ENCODE data around the gene MAD2L1BP. TPM values are rescaled to one million over a fixed set of nuclear protein-coding genes. Genes with fewer than 3 reads are reported as not detected.
"Not testable (repeated sequence)": the region's sequence is repeated elsewhere in the genome, so short reads cannot be mapped to it uniquely, and the experiment has no call there.

MAD2L1BP gene, protein sequence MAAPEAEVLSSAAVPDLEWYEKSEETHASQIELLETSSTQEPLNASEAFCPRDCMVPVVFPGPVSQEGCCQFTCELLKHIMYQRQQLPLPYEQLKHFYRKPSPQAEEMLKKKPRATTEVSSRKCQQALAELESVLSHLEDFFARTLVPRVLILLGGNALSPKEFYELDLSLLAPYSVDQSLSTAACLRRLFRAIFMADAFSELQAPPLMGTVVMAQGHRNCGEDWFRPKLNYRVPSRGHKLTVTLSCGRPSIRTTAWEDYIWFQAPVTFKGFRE
- 23.6 TPM for total RNA-seq
- 10 to 100 TPM; 17.4 to 21.7 (median 19.3) TPM for polyA plus RNA-seq (ENCODE audit: insufficient read depth in 1 of 8, insufficient read length in 8 of 8, low replicate concordance in 1 of 8)
- long read RNA-seq, donor 1, partial matches to known transcripts: 0 of 4 reads
- long read RNA-seq, donor 1, other reads (novel, unspliced or antisense): 0 of 4 reads
- long read RNA-seq, donor 2, partial matches to known transcripts: 0 of 3 reads
- long read RNA-seq, donor 2, other reads (novel, unspliced or antisense): 0 of 3 reads
- long read RNA-seq, donor 3, transcript MAD2L1BP-201 (3 exons, 1,301 nt): major isoform, 12 of 12 reads
- long read RNA-seq, donor 3, partial matches to known transcripts: 0 of 12 reads
- long read RNA-seq, donor 3, other reads (novel, unspliced or antisense): 0 of 12 reads
- long read RNA-seq, donor 4, transcript MAD2L1BP-201 (3 exons, 1,301 nt): major isoform, 6 of 6 reads
- long read RNA-seq, donor 4, partial matches to known transcripts: 0 of 6 reads
- long read RNA-seq, donor 4, other reads (novel, unspliced or antisense): 0 of 6 reads
- long read RNA-seq, donor 5, transcript MAD2L1BP-201 (3 exons, 1,301 nt): major isoform, 18 of 21 reads
- long read RNA-seq, donor 5, partial matches to known transcripts: 0 of 21 reads
- long read RNA-seq, donor 5, other reads (novel, unspliced or antisense): 0 of 21 reads
- long read RNA-seq, donor 6, transcript MAD2L1BP-201 (3 exons, 1,301 nt): major isoform, 17 of 22 reads
- long read RNA-seq, donor 6, partial matches to known transcripts: 5 of 22 reads
- long read RNA-seq, donor 6, other reads (novel, unspliced or antisense): 0 of 22 reads
- long read RNA-seq, donor 7, transcript MAD2L1BP-201 (3 exons, 1,301 nt): major isoform, 8 of 9 reads
- long read RNA-seq, donor 7, partial matches to known transcripts: 0 of 9 reads
- long read RNA-seq, donor 7, other reads (novel, unspliced or antisense): 0 of 9 reads
- long read RNA-seq, donor 8, transcript MAD2L1BP-201 (3 exons, 1,301 nt): major isoform, 8 of 9 reads
- long read RNA-seq, donor 8, partial matches to known transcripts: 0 of 9 reads
- long read RNA-seq, donor 8, other reads (novel, unspliced or antisense): 0 of 9 reads
- long read RNA-seq, donor 9, transcript MAD2L1BP-201 (3 exons, 1,301 nt): major isoform, 11 of 12 reads
- long read RNA-seq, donor 9, partial matches to known transcripts: 0 of 12 reads
- long read RNA-seq, donor 9, other reads (novel, unspliced or antisense): 0 of 12 reads
- long read RNA-seq, donor 10, transcript MAD2L1BP-201 (3 exons, 1,301 nt): major isoform, 12 of 43 reads
- long read RNA-seq, donor 10, partial matches to known transcripts: 30 of 43 reads
- long read RNA-seq, donor 10, other reads (novel, unspliced or antisense): 0 of 43 reads
- long read RNA-seq, donor 11, transcript MAD2L1BP-201 (3 exons, 1,301 nt): major isoform, 8 of 8 reads
- long read RNA-seq, donor 11, partial matches to known transcripts: 0 of 8 reads
- long read RNA-seq, donor 11, other reads (novel, unspliced or antisense): 0 of 8 reads

DNA sequence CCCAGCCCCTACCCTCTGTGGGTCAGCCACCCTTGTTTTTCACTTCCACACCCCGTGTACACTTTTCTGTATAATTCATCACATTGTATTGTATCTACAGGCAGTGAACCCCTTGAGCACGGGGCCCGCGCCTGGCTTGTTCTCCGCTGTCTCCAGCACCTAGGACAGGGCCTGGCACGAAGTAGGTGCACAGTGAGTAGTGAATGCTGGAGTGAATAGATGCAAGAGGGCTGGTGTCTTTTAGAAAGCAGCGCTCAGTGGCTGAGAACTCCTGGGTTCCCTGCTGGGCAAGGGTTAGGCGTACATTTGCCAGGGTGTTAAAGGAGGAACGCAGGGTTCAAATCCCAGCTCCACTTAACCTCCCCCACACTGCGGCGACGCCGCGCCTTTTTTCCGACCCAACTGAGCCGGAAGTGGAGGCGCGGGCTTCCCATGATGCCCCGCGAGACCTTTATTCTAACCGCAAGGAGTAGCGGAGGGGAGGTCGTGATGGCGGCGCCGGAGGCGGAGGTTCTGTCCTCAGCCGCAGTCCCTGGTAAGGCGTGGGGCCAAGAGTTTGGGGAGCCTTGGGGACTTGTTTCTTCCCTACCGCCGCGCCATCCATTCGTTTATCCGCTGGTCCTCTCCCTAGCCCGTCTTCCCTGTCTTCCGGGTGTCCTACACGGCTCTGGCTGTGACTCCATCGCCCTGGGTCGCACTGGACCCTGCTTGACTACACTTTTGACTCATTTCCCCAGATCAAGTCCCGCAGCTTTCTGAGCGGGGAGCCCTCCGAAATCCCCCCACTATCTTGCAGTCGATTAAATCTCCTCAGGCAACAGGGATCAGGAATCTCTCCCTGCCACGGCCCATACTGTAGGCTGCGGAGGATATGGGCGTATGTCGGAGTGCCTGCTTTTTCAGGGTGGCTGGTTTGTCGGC is at the start of gene MAD2L1BP:
Gene MAD2L1BP, plus strand, starts transcription at position 454 of the 921 bp plus-strand sequence. Its CDS starts 36 bp downstream, at position 490.
- H3K4me3 ChIP-seq (ENCODE audit: low read length): peak within 1 kb of the TSS; percentile 86
- no peaks in the 10 kb centered on the region for H3K9me3 ChIP-seq (replicated peaks; ENCODE audit: control insufficient read depth, low read depth, low read length)
- H3K36me3 ChIP-seq (ENCODE audit: control insufficient read depth, insufficient read depth, low read length): peaks cover 22% of the 10 kb centered on the region
- DNase-seq: peak; percentile 94
- H3K27me3 ChIP-seq (ENCODE audit: control insufficient read depth, insufficient read depth, low read length): no peaks in the 10 kb centered on the region
- peak within 1 kb of the TSS; percentile 87 for H3K27ac ChIP-seq (ENCODE audit: low read length)
- 0% methylated on average over 19 of the region's 48 CpGs for WGBS (ENCODE audit: insufficient coverage)
- peaks cover 20% of the 10 kb centered on the region for H3K4me1 ChIP-seq (ENCODE audit: control insufficient read depth, insufficient read depth, low read length)

DNA sequence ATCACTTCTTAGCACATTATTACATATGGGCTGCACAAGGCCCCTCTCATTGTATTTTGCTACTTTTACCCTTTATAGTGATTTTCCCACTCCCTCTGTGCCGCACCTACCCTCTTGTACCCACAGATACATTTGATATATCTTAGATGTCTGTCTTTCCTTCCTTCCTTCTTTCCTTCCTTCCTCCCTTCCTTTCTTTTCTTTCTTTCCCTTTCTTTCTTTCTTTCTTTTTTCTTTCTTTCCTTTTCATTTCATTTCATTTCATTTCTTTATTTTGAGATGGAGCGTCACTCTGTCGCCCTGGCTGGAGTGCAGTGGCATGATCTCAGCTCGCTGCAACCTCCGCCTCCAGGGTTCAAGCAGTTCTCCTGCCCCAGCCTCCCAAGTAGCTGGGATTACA is 47.4 kb upstream of the MAD2L1BP start:
- Histone ChIP-seq H3K36me3 (ENCODE audit: control insufficient read depth, insufficient read depth, low read length) (peaks cover 45% of the 10 kb centered on the region), H3K4me1 (ENCODE audit: control insufficient read depth, insufficient read depth, low read length) (no peaks in the 10 kb centered on the region), H3K27ac (ENCODE audit: low read length) (no peak overlapping the region), H3K27me3 (ENCODE audit: control insufficient read depth, insufficient read depth, low read length) (no peaks in the 10 kb centered on the region), H3K4me3 (ENCODE audit: low read length) (no peak overlapping the region), H3K9me3 (replicated peaks; ENCODE audit: control insufficient read depth, low read depth, low read length) (no peaks in the 10 kb centered on the region)
- no peak for DNase-seq
- 97% methylated on average over 3 of the region's 5 CpGs for WGBS (ENCODE audit: insufficient coverage)

- DNase-seq; H3K27ac ChIP-seq (ENCODE audit: low read length); H3K27me3 ChIP-seq (ENCODE audit: control insufficient read depth, insufficient read depth, low read length); H3K9me3 ChIP-seq (replicated peaks; ENCODE audit: control insufficient read depth, low read depth, low read length); H3K4me1 ChIP-seq (ENCODE audit: control insufficient read depth, insufficient read depth, low read length); H3K4me3 ChIP-seq (ENCODE audit: low read length): not testable (repeated sequence)
- peaks cover 37% of the 10 kb centered on the region for H3K36me3 ChIP-seq (ENCODE audit: control insufficient read depth, insufficient read depth, low read length)
- no CpG with 5 or more reads among the region's 1 CpG for WGBS (ENCODE audit: insufficient coverage)
These were observed 46.1 kb upstream of the MAD2L1BP start for GRCh38 chr6:43589564-43589963.

GRCh38 chr6:43593938-43594337 is 41.7 kb upstream of the MAD2L1BP start:
- H3K4me3 ChIP-seq (ENCODE audit: low read length): no peak overlapping the region
- WGBS (ENCODE audit: insufficient coverage): no CpG with 5 or more reads among the region's 1 CpG
- no peaks in the 10 kb centered on the region for H3K9me3 ChIP-seq (replicated peaks; ENCODE audit: control insufficient read depth, low read depth, low read length)
- no peak for DNase-seq
- no peak overlapping the region for H3K27ac ChIP-seq (ENCODE audit: low read length)
- no peaks in the 10 kb centered on the region for H3K4me1 ChIP-seq (ENCODE audit: control insufficient read depth, insufficient read depth, low read length)
- peaks cover 12% of the 10 kb centered on the region for H3K36me3 ChIP-seq (ENCODE audit: control insufficient read depth, insufficient read depth, low read length)
- H3K27me3 ChIP-seq (ENCODE audit: control insufficient read depth, insufficient read depth, low read length): no peaks in the 10 kb centered on the region

DNA sequence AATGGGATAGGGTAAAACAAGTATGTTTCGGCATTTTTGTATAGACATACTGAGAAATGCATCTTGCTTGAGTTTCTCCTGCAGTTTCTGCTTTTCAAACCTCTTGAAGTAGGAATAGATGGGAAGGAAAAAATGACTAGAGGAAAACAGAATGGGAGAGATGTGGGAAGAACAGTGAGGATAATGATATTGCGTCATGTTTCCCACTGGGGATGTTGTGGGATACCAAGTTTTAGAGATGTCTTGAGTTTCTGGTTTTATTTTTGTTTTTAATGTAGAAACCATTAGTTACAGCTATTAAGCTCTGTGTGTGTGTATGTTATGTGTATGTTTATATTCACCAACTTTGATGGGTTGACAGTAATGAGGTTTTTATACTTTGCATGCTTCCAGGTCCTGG is 35.0 kb upstream of the MAD2L1BP start:
- Histone ChIP-seq H3K36me3 (ENCODE audit: control insufficient read depth, insufficient read depth, low read length) (peaks cover 46% of the 10 kb centered on the region), H3K4me1 (ENCODE audit: control insufficient read depth, insufficient read depth, low read length) (no peaks in the 10 kb centered on the region), H3K27me3 (ENCODE audit: control insufficient read depth, insufficient read depth, low read length) (no peaks in the 10 kb centered on the region), H3K9me3 (replicated peaks; ENCODE audit: control insufficient read depth, low read depth, low read length) (no peaks in the 10 kb centered on the region), H3K4me3 (ENCODE audit: low read length) (no peak overlapping the region), H3K27ac (ENCODE audit: low read length) (no peak overlapping the region)
- WGBS (ENCODE audit: insufficient coverage): 100% methylated on average over 2 of the region's 2 CpGs
- DNase-seq: no peak

GRCh38 chr6:43604174-43604573 is 31.5 kb upstream of the MAD2L1BP start:
- 100% methylated on average over 1 of the region's 2 CpGs for WGBS (ENCODE audit: insufficient coverage)
- no peaks in the 10 kb centered on the region for H3K9me3 ChIP-seq (replicated peaks; ENCODE audit: control insufficient read depth, low read depth, low read length)
- no peak overlapping the region for H3K4me3 ChIP-seq (ENCODE audit: low read length)
- H3K27ac ChIP-seq (ENCODE audit: low read length): no peak overlapping the region
- no peaks in the 10 kb centered on the region for H3K4me1 ChIP-seq (ENCODE audit: control insufficient read depth, insufficient read depth, low read length)
- DNase-seq: no peak
- H3K27me3 ChIP-seq (ENCODE audit: control insufficient read depth, insufficient read depth, low read length): no peaks in the 10 kb centered on the region
- peaks cover 37% of the 10 kb centered on the region for H3K36me3 ChIP-seq (ENCODE audit: control insufficient read depth, insufficient read depth, low read length)

GRCh38 chr6:43606019-43606418 is 29.6 kb upstream of the MAD2L1BP start:
- Histone ChIP-seq H3K27ac (ENCODE audit: low read length) (no peak overlapping the region), H3K9me3 (replicated peaks; ENCODE audit: control insufficient read depth, low read depth, low read length) (no peaks in the 10 kb centered on the region), H3K27me3 (ENCODE audit: control insufficient read depth, insufficient read depth, low read length) (no peaks in the 10 kb centered on the region), H3K4me1 (ENCODE audit: control insufficient read depth, insufficient read depth, low read length) (no peaks in the 10 kb centered on the region), H3K36me3 (ENCODE audit: control insufficient read depth, insufficient read depth, low read length) (peaks cover 42% of the 10 kb centered on the region), H3K4me3 (ENCODE audit: low read length) (no peak overlapping the region)
- no peak for DNase-seq
- no CpG with 5 or more reads among the region's 2 CpGs for WGBS (ENCODE audit: insufficient coverage)

DNA sequence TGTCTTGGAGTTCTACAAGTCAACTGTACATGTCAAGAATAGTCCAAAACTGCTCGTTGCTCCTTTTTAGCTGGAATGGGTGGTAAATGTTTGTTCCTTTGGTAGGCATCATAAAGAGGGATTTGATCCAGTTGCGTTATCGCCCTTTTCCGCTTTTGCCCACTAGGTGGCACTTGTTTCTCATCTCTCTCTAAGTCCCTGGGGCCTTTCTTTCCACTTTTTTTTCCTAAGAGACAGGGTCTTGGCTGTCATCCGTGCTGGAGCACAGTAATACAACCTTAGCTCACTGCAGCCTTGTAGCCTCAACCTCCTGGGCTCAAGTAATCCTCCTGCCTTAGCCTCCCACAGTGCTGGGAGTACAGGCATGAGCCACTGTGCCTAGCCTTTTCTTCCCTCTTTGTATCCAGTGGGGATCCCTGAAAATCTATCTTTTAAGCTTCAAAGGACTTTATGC is 27.3 kb upstream of the MAD2L1BP start:
- Histone ChIP-seq H3K36me3 (ENCODE audit: control insufficient read depth, insufficient read depth, low read length) (peaks cover 31% of the 10 kb centered on the region), H3K4me1 (ENCODE audit: control insufficient read depth, insufficient read depth, low read length) (no peaks in the 10 kb centered on the region), H3K27me3 (ENCODE audit: control insufficient read depth, insufficient read depth, low read length) (no peaks in the 10 kb centered on the region), H3K27ac (ENCODE audit: low read length) (no peak overlapping the region), H3K4me3 (ENCODE audit: low read length) (no peak overlapping the region), H3K9me3 (replicated peaks; ENCODE audit: control insufficient read depth, low read depth, low read length) (no peaks in the 10 kb centered on the region)
- 14% methylated on average over 4 of the region's 5 CpGs for WGBS (ENCODE audit: insufficient coverage)
- DNase-seq: peak; percentile 77
